IMR-90 (cell line): ENCODE measurements around the gene PITX1.

Experiments
- CHD1 ChIP-seq: IDR thresholded peaks from 2 replicates; pipeline ENCODE4 v1.6.1; 2012; ENCODE audit warnings: low read depth, low read length, improper control_type of control experiment
- CTCF ChIP-seq: conservative IDR thresholded peaks from 2 replicates; pipeline ENCODE4 v1.5.1; 2012; ENCODE audit warnings: mild to moderate bottlenecking, low read depth, low read length, improper control_type of control experiment
- ELK1 ChIP-seq: fragments of 150-350 bp; IDR thresholded peaks from 2 replicates; pipeline ENCODE4 v1.6.1; 2016; ENCODE audit warnings: low read depth, mild to moderate bottlenecking, low read length, moderate library complexity, borderline replicate concordance
- MXI1 ChIP-seq: IDR thresholded peaks from 2 replicates; pipeline ENCODE4 v1.6.1; 2012; ENCODE audit warnings: low read depth, mild to moderate bottlenecking, low read length, moderate library complexity, borderline replicate concordance
- POLR2A ChIP-seq: IDR thresholded peaks from 2 replicates; pipeline ENCODE4 v1.6.1; 2012; ENCODE audit warnings: mild to moderate bottlenecking, low read depth, low read length
- RAD21 ChIP-seq: IDR thresholded peaks from 2 replicates; pipeline ENCODE4 v1.6.1; 2012; ENCODE audit warnings: low read length, improper control_type of control experiment
- RFX5 ChIP-seq: IDR thresholded peaks from 2 replicates; pipeline ENCODE4 v1.8.0; 2012; ENCODE audit warnings: low read depth, mild to moderate bottlenecking, low read length, moderate library complexity

GRCh38 chr5:135016861-135017290, 17.2 kb downstream of the PITX1 start:
- TF ChIP-seq CTCF: no peak
- no peak for TF ChIP-seq RFX5
- TF ChIP-seq POLR2A: no peak
- no peak for TF ChIP-seq RAD21
- TF ChIP-seq MXI1: no peak
- TF ChIP-seq ELK1: no peak
- TF ChIP-seq CHD1: no peak
